GM12878 (cell line): ENCODE results near the gene SLIT2. TPM values are rescaled to one million over a fixed set of nuclear protein-coding genes. Genes with fewer than 3 reads are reported as not detected.

Experiments
- BACH1 ChIP-seq: fragments of 450-650 bp; IDR thresholded peaks from 2 replicates; pipeline ENCODE4 v1.6.1; 2017; ENCODE audit warnings: mild to moderate bottlenecking, borderline replicate concordance
- CHD1 ChIP-seq: IDR thresholded peaks from 2 replicates; pipeline ENCODE4 v1.6.1; 2012; ENCODE audit warnings: low read depth, low read length, improper control_type of control experiment
- NBN ChIP-seq: fragments of 450-650 bp; IDR thresholded peaks from 2 replicates; pipeline ENCODE4 v1.6.1; 2016
- NFXL1 ChIP-seq: fragments of 450-650 bp; IDR thresholded peaks from 2 replicates; pipeline ENCODE4 v1.6.1; 2017; ENCODE audit warnings: antibody characterized with exemption, mild to moderate bottlenecking, borderline replicate concordance
- NR2F1 ChIP-seq: fragments of 450-650 bp; conservative IDR thresholded peaks from 2 replicates; pipeline ENCODE4 v1.6.1; 2017; ENCODE audit warnings: mild to moderate bottlenecking
- SMARCA5 ChIP-seq: fragments of 450-650 bp; IDR thresholded peaks from 2 replicates; pipeline ENCODE4 v1.6.1; 2017; ENCODE audit warnings: mild to moderate bottlenecking
- ZSCAN29 ChIP-seq: fragments of 450-650 bp; IDR thresholded peaks from 2 replicates; pipeline ENCODE4 v1.6.1; 2017; ENCODE audit warnings: mild to moderate bottlenecking, moderate library complexity
- polyA plus RNA-seq, 11 experiments: library from polyadenylated mRNA; depleted of rRNA in 4 of 11; unstranded in 6 of 11; stranded (reverse) in 5 of 11; fragments of >200 nt; fragmentation: Nextera tagmentation in 4 of 11; fragmentation: Illumina TruSeq in 1 of 11; extraction: Ambion mirVana in 4 of 11; extraction: Trizol in 1 of 11; gene quantifications; 1 replicate in 1 of 11; 2 replicates in 10 of 11; pipeline versions ENCODE4 v1.2.1 to v1.2.3, GENCODE V29; 2011 to 2016; ENCODE audit warnings: inconsistent platforms in 2 of 11, missing spikeins in 2 of 11, low read depth in 1 of 11
- total RNA-seq, 4 experiments: library from RNA; depleted of rRNA in 3 of 4; stranded (reverse); fragments of >200 nt in 3 of 4; fragmentation: Illumina TruSeq in 1 of 4; extraction: Trizol in 1 of 4; gene quantifications; 2 replicates each; pipeline versions ENCODE4 v1.2.1 to v1.2.3, GENCODE V29; 2013 to 2021
- TF ChIP-seq, protein P1 (sequence below): fragments of 450-650 bp; IDR thresholded peaks from 2 replicates; pipeline ENCODE4 v1.6.1; 2017; ENCODE audit warnings: low read depth, mild to moderate bottlenecking, moderate library complexity

The SLIT2 gene
- total and polyA plus RNA-seq, 10 of the 15 experiments (the other 5 are each of a cell fraction or from before 2014, with no cell fraction given) = 0.01 to 0.05 TPM; not detected in 8

- TF ChIP-seq NBN (no peak), NR2F1 (no peak), ZSCAN29 (no peak), NFXL1 (no peak), BACH1 (no peak), SMARCA5 (no peak), CHD1 (no peak)
- TF ChIP-seq, protein P1, sequence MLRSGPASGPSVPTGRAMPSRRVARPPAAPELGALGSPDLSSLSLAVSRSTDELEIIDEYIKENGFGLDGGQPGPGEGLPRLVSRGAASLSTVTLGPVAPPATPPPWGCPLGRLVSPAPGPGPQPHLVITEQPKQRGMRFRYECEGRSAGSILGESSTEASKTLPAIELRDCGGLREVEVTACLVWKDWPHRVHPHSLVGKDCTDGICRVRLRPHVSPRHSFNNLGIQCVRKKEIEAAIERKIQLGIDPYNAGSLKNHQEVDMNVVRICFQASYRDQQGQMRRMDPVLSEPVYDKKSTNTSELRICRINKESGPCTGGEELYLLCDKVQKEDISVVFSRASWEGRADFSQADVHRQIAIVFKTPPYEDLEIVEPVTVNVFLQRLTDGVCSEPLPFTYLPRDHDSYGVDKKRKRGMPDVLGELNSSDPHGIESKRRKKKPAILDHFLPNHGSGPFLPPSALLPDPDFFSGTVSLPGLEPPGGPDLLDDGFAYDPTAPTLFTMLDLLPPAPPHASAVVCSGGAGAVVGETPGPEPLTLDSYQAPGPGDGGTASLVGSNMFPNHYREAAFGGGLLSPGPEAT = no peak
Measured at GRCh38 chr4:20301161-20301560, 49.5 kb downstream of the SLIT2 start (continued).
